Measurements from ENCODE around the gene IQGAP2.

GRCh38 chr5:76626738-76627137 lies 223.7 kb downstream of the IQGAP2 start:
- TF ChIP-seq ZBTB1 (CRISPR knock-in tag; IDR thresholded peaks at IDR 0.05; ENCODE audit: borderline replicate concordance, low read depth) (no peak), CREB1 (IDR thresholded peaks at IDR 0.05) (no peak), CREB1 (CRISPR knock-in tag; IDR thresholded peaks at IDR 0.05) (no peak)
